ENCODE data around the gene HOXD8. TPM values are rescaled to one million over a fixed set of nuclear protein-coding genes. Genes with fewer than 3 reads are reported as not detected.

HOXD8 gene
- total RNA-seq, 1 experiment from 2014 or later: not detected

DNA sequence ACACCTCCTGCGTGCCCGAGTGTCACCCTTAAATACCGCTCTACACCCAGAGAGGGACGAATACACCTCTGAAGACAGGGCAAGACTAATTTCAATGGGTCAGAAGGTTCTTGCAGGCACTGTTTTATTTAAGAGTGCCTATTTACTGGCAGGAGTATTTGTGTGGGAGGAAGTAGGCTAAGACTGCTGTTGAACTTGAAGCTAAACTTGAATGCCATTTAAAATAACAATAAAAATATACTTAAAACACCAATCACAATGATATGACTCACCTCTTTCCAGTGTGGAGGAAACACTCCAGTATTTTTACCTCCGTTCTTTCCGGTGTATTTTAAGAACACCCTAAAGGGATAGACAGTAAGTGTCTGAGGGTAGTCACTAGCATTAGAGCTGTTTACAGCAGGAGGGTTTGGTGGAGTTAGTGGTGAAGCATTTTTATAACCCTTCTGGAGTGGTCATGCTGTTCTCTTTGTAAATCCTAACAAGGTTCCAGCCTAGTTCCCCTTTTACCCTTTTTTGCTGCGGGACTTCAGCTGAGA is 49.3 kb downstream of the HOXD8 start:
- TF ChIP-seq, protein P1, sequence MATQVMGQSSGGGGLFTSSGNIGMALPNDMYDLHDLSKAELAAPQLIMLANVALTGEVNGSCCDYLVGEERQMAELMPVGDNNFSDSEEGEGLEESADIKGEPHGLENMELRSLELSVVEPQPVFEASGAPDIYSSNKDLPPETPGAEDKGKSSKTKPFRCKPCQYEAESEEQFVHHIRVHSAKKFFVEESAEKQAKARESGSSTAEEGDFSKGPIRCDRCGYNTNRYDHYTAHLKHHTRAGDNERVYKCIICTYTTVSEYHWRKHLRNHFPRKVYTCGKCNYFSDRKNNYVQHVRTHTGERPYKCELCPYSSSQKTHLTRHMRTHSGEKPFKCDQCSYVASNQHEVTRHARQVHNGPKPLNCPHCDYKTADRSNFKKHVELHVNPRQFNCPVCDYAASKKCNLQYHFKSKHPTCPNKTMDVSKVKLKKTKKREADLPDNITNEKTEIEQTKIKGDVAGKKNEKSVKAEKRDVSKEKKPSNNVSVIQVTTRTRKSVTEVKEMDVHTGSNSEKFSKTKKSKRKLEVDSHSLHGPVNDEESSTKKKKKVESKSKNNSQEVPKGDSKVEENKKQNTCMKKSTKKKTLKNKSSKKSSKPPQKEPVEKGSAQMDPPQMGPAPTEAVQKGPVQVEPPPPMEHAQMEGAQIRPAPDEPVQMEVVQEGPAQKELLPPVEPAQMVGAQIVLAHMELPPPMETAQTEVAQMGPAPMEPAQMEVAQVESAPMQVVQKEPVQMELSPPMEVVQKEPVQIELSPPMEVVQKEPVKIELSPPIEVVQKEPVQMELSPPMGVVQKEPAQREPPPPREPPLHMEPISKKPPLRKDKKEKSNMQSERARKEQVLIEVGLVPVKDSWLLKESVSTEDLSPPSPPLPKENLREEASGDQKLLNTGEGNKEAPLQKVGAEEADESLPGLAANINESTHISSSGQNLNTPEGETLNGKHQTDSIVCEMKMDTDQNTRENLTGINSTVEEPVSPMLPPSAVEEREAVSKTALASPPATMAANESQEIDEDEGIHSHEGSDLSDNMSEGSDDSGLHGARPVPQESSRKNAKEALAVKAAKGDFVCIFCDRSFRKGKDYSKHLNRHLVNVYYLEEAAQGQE (IDR thresholded peaks at IDR 0.05; ENCODE audit: insufficient read depth in 1 of 2, low read depth in 2 of 2, low read length in 1 of 2): no peak
- TF ChIP-seq SIN3A (IDR thresholded peaks at IDR 0.05; ENCODE audit: borderline replicate concordance, insufficient read depth, low read depth, low read length) (no peak), POLR2AphosphoS5 (IDR thresholded peaks at IDR 0.05; ENCODE audit: low read depth, low read length) (no peak), TCF7L2 (IDR thresholded peaks at IDR 0.05; ENCODE audit: low read depth, low read length) (no peak)
- TF ChIP-seq, protein P2, sequence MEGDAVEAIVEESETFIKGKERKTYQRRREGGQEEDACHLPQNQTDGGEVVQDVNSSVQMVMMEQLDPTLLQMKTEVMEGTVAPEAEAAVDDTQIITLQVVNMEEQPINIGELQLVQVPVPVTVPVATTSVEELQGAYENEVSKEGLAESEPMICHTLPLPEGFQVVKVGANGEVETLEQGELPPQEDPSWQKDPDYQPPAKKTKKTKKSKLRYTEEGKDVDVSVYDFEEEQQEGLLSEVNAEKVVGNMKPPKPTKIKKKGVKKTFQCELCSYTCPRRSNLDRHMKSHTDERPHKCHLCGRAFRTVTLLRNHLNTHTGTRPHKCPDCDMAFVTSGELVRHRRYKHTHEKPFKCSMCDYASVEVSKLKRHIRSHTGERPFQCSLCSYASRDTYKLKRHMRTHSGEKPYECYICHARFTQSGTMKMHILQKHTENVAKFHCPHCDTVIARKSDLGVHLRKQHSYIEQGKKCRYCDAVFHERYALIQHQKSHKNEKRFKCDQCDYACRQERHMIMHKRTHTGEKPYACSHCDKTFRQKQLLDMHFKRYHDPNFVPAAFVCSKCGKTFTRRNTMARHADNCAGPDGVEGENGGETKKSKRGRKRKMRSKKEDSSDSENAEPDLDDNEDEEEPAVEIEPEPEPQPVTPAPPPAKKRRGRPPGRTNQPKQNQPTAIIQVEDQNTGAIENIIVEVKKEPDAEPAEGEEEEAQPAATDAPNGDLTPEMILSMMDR (IDR thresholded peaks at IDR 0.05): no peak
- in situ Hi-C loops (cut with HindIII; ENCODE audit: low pct_unique_long_range_greater_than_20kb, low sequenced_read_pairs) (no loop called here), intact Hi-C loops (cut with micrococcal nuclease; ENCODE audit: unreplicated experiment) (no loop called here)
- no peaks in the 10 kb centered on the region for H3K36me3 ChIP-seq (ENCODE audit: control insufficient read depth, insufficient read depth, low read length)
- ChIA-PET CTCF (no interaction called here), POLR2A (no interaction called here)
- no peaks in the 10 kb centered on the region for H3K27me3 ChIP-seq (ENCODE audit: control insufficient read depth, insufficient read depth, low read length)
- no peaks in the 10 kb centered on the region for H3K4me1 ChIP-seq (ENCODE audit: control insufficient read depth, insufficient read depth, low read length)
- no peak overlapping the region for H3K27ac ChIP-seq (ENCODE audit: low read length)
- BruUV-seq (replicated peaks): no TSS peak
- DNase-seq (ENCODE audit: low read depth, low spot score): no peak
- no peak overlapping the region for H3K4me3 ChIP-seq (ENCODE audit: low read depth in 2 of 2, low read length in 2 of 2)
- ATAC-seq: no peak
- H3K9me3 ChIP-seq (ENCODE audit: control insufficient read depth, insufficient read depth, low read depth, low read length): no peaks in the 10 kb centered on the region

DNA sequence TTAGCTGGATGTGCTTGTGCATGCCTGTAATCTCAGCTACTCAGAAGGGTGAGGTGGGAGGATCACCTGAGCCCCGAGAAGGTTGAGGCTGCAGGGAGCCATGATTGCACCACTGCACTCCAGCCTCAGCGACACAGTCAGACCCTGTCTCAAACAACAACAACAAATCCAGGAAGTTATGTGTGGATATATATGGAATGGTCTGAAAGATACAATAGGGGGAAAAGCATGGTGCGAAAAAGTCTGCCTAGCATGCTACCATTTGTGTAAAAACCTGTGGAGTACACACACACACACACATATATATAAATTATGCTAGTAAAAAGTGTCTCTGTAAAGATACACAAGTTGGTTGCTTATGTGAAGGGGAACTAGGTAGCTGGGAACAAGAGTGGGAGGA is 52.0 kb downstream of the HOXD8 start:
- H3K4me1 ChIP-seq (ENCODE audit: control insufficient read depth, insufficient read depth, low read length): no peaks in the 10 kb centered on the region
- in situ Hi-C loops (cut with HindIII; ENCODE audit: low pct_unique_long_range_greater_than_20kb, low sequenced_read_pairs) (no loop called here), intact Hi-C loops (cut with micrococcal nuclease; ENCODE audit: unreplicated experiment) (no loop called here)
- no TSS peak for BruUV-seq (replicated peaks)
- H3K27ac ChIP-seq (ENCODE audit: low read length): no peak overlapping the region
- CTCF ChIA-PET: no interaction called here
- no peaks in the 10 kb centered on the region for H3K36me3 ChIP-seq (ENCODE audit: control insufficient read depth, insufficient read depth, low read length)
- no peaks in the 10 kb centered on the region for H3K9me3 ChIP-seq (ENCODE audit: control insufficient read depth, insufficient read depth, low read depth, low read length)
- DNase-seq (ENCODE audit: low read depth, low spot score) (no peak), ATAC-seq (no peak)
- no peaks in the 10 kb centered on the region for H3K27me3 ChIP-seq (ENCODE audit: control insufficient read depth, insufficient read depth, low read length)
- TF ChIP-seq, protein P2 (IDR thresholded peaks at IDR 0.05): no peak
- TF ChIP-seq, protein P1 (IDR thresholded peaks at IDR 0.05; ENCODE audit: insufficient read depth in 1 of 2, low read depth in 2 of 2, low read length in 1 of 2): no peak
- TF ChIP-seq SIN3A (IDR thresholded peaks at IDR 0.05; ENCODE audit: borderline replicate concordance, insufficient read depth, low read depth, low read length): no peak
- TF ChIP-seq TCF7L2 (IDR thresholded peaks at IDR 0.05; ENCODE audit: low read depth, low read length): no peak
- no peak for TF ChIP-seq POLR2AphosphoS5 (IDR thresholded peaks at IDR 0.05; ENCODE audit: low read depth, low read length)
- no peak overlapping the region for H3K4me3 ChIP-seq (ENCODE audit: low read depth in 2 of 2, low read length in 2 of 2)
- POLR2A ChIA-PET: no interaction called here
